Effector CD8-positive, alpha-beta T cell (primary cell): Measurements from ENCODE around the gene SGCA.

ENCODE experiments used
- DNase-seq: peaks from one replicate; lab custom pipeline; 2025; lab: John Stamatoyannopoulos, UW

Gene SGCA

DNA sequence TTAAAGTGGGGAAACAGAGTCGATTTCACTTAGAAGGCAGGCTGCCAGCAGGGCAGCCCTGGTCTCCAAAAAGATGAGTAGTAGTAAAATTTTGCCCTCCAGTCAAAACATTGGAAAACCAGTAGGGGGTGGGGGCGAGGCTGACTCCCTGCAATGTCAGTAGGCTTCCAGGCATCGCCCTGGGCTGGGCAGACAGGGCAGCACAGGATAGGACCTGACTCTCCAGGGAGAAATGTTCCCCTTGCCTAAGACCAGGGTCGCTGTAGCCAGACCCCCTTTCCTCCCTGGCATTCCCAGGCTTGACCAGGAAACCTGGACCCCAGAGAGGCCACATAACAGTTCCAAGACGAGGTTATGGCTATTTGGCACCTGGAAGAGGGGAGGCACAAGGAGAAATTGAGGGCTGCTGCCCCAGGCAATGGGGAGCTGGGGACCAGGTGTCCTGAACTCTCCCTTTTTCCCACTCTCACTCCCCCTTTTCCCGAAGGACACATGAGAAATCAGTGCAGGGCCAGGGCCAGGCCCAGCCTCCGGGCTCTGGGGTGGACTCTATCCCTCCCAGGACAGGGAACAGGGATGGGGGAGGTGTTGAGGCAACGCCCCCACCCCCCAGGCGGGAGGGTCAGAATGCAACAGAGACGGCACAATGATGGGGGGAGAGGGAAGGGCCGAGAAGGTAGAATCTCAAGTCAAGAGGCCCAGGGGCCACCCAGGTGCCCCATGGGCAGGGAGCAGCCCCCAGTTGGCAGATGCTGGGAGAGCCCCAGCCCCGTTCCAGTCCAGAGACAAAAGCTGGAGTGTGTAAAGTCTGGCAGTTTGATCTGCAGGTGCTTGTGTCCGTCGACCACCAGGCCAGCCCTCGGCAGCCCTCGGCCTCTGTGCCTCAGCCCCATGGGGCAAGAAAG is 31.3 kb upstream of the SGCA start:
- no peak for DNase-seq

DNA sequence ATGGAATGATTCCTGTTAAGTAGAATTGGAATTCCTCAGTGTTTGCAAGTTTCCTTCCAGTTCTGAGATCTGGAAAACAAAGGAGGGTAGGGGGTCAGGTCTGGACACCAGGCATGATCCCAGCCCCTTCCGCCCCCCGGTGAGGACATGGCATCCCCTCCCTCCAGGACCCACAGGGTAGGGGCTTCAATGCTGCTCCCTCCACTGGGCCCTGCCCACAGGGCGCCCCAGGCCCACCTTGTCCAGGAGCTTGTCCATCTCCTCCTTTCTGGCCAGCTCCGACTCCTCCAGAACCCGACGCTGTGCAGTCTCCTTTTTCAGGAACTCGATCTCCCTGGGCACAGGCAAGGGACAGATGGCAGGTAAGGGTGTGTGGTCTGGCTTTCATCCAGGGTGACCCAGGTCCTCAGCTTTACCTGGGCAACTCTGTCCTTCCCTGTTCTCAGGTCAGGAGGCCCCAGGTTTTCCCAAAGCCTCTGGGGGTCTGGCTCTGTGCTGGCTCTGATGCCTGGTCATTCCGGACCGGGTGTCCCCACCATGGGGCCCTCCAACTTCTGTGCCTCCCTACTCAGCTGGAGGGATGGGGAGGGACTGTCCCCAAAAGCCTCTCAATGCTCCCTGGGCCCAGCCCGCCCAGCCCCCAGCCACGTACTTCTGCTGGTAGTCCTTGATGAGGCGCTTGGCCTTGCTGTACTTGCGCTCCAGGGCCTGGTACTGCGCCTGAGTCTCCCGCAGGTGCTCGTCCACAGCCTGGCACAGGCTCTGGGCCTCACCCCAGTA is 30.3 kb upstream of the SGCA start:
- no peak for DNase-seq

DNA sequence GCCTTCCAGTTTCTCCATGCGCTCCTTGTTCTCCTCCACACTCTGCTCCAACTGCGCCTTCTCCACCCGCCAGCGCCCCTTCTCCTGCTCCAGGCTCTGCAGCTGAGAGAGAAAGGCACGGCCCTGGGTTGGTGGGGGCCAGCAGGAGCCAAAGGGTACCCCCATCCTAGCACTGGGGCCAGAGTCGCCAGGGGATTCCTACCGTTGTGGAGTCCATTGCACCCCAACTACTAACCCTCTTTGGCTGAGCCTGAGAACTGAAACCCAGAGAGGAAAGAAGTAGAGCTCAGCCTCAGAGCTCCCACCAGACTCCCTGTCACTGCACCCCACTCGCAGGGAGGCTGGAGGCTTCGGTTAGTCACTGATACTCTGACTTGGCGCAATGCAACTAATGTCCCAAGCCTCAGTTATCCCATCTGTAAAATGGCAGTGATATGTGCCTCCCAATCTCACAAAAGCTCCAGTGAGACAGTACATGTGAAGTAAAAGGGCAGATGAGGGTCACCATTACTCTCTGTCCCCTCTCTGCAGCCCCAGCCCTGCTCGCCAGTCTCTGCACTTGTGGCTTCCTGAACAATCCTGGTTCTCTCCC is 29.6 kb upstream of the SGCA start:
- DNase-seq = no peak

DNA sequence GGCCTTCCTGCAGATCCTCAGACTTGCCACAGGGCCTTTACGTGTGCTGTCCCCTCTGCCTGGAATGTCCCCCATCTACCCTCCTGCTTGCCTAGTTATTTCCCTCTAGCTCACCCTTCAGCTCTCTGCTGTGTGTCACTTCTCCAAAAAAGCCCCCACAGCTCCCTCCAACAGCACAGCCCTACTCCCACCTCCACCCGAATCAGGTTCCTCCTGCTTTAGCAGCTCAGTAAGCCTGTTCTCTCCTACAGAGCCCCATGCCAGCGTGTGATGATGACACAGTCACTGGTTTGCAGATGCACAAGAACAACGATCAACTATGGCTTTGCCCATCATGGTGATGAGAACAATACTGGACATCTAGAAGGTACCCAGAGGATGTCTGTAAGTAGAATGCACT is 28.8 kb upstream of the SGCA start:
- no peak for DNase-seq

DNA sequence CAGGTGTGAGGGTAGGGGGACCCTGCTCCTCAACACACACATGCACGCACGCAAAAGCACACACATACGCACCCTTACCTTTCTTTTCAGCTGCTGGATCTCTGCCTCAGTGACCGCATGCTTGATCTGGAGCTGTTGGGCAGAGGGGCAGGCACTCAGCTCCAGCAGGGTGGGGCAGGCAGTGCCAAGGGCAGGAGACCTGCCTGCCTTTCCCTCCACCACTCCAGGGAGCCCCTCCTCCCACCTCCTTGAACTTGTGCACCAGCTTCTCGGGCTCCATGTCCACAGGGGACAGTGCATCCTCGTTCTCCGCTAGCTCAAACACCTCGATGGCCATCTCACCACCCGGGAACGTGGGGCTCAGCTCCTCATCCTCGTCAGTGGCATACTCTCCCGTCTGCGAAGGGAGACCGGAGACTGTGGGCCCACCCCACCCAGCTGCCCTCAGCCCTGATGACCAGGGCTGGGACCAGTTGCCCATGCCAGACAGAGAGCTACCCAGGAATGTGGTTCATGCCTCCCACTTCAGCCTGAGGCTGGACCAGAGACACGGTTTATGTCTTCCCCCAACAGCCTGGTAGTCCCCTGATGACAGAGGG is 26.5 kb upstream of the SGCA start:
- no peak for DNase-seq

DNA sequence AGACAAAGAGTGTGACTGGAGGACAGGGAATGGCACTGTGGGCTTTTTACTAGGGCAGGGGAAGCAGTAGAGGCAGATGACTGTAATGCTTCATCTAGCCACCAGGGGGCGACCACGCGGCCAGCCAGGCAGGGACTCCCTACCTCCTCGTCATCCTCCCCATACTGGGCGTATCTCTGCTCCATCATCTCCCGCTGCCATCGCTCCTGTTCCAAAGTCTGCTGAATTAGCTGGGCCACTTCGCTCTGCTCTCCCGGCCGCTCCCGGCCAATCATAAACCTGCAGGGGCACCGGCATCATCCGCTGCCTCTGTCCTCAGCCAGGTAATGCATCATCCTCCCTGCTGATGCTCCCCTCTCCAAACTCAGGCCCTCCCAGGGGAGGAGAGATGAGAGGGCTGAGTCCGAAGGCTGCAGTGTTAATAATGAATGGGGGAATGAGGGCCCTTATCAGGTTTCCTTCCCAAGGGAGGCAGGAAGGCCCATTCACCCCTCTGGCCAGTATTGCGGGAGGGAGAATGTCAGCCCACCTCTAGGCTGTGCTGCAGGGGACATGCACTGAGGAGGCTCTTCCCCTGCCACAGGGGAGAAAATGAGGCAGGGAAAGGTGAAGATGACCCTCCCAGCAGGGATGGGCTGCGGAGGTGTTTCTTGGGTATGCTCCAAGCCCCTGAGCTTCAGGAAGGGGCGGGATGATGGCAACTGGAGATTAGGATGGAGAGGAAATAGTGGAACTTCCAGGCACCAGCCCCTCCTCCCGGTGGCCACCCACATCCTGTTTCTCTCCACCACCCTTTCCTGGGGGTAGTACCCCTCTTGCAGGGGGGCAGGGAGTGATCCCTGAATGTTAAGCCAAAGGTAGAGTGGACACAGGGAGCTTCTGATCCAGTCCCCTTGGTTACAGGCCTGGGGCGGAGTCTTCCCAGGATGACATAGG is 25.6 kb upstream of the SGCA start:
- peak; percentile 71 for DNase-seq

DNA sequence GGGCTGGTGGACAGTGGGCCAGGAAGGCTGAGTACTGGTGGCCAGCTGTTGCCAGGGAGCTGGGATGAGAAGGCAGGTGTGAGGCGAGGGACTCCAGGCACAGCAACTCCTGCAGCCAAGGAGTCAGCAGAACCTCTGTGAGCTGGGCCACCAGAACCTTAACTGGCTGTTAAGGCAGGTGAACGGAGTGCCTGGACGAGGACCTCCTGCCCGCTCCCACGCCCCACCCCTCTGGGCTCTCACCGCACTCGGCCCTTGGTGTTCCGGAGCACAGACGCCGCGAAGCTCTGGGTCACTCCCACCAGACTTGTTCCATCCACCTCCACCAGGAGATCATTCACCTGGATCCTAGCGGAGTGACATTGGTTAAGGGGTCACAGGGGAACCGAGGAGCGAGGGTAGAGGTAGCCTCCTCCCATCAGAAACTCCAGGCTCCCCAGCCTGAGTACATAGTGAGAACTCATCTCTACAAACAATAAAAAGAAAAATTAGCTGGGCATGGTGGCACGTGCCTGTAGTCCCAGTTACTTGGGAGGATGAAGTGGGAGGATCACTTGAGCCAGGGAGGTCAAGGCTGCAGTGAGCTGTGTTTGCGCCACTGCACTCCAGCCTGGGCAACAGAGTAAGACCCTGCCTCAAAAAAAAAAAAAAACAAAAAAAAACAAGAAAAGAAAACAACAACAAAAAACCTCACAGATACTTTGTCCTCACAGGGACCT is 24.6 kb upstream of the SGCA start:
- DNase-seq = no peak

DNA sequence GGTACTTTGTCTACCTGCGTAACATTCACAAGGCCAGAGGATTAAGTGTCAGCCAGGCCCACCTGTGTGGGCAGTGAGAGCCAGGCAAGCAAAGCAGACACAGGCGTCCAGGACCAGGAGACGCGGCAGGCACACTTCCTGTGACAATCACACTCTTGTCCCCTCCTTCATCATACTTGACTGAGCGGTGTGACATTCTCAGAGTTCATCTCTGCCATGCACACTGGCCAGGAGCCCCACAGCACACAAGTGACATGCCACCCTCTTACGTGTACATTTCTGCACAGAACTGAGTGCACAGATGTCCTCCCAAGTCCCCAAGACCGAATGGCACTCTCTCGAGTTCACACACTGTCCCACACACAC is 24.1 kb upstream of the SGCA start:
- DNase-seq = no peak

DNA sequence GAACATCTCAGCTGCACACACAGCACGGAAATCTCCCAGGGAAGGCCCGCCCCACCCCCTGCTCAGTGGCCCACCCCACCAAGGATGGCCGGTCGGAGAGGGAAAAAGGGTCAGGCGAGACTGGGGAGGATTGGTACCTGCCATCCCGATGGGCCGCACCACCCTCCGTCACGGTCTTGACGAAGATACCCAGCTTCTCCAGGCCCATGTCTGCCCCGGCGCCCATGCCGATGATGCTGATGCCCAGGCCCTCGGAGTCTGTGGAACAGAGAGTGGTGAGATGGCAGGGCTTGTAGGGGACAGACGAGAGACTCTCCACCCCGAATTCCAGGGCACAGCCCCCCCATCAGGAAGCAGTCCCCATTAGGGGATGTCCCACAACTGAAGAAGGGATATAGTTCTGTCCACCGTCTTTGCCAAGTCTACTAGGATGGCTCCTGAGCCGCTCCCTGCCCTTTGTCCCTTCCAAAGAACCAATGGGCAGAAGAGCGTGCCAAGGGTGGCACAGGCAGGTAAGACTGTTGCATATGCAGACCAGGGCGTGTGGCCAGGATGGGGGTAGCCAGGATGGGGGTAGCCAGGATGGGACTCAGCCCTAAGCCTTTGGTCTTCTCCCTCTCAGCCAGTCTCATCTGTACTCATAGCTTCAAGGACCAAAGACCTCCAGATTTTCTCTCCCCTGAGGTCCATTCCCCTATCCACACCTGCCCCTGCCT is 22.2 kb upstream of the SGCA start:
- no peak for DNase-seq

DNA sequence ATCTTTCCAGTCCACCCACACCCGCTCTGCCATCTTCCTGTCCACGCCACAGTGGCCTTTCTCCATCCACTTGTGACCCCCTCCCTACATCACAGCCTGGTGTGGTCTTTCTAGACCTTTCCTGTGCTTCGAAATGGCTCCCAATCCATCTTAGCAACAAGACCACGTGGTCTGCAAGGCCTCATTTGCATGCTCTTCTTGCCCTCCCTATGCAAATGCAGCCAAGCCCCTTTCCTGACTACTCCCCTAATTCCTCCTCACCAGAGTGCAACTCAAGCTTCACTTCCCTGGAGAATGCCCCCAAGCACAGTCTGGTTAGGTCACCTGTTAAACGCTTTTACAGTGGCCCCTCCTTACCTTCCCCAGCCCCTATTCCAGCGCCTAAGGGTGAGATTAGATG is 21.4 kb upstream of the SGCA start:
- DNase-seq = no peak

DNA sequence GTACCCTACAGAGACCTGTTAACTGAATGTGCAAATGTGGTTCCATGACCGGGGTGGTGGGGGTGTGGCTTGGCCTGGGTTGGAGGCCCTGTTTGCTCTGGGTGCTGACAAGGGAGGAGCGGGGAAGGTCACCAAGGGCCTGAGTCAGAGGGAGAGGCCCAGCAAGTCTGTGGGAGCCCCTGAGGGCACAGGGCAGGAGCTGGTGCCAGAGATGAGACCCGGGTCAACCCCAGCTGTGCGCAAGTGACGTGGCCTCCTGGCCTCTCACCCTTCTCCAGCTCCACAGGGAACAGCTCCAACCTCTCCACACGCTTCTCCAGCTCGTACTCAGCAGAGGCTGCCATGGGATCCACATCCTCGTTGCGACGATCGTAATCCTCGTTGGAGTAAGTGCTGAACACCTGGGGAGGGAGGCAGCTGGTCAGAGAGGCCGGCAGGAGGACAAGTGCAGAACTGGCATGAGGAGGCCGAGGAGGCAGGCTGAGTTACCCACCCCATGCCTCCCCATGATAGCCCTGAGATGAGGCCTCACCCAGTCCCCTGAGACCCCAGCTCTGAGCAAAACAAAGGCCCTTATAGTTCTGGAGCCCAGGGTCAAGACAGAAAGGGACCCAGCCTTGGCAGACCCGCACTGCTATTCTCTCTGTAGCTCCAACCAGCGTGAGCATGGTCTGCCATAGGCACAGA is 20.8 kb upstream of the SGCA start:
- DNase-seq = no peak

DNA sequence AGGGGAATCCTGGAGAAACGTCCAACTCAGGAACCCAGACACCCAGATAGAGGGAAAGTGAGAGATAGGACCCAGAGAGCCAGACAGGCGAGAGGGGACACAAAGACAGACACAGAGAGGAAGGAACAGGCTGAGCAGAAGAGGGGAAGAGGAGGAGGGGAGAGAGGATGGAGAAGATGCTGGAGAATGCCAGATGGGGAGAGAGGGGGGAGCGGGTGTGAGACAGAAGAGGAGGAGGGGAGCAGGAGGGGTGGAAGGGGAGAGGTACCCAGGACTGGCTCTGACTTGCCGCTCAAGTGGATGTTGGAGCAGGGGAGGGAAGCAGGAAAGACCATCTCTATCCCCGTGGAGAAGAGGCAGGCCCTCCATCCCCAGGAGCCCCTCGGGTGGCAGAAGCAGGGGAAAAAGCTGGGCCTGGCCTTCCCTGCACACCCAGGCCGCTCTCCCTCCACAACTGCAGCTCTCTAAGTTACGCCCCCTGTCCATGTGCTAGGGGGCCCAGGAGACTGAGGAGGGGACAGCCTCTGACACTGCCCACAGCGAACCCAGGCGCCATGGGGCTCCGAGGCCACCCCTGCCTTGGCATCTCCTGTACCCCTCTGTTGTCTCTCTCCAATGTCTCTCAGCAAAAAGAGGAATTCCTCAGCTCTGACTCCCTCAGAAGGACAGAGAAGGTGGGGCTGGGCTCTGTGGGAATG is 20.1 kb upstream of the SGCA start:
- DNase-seq = no peak

DNA sequence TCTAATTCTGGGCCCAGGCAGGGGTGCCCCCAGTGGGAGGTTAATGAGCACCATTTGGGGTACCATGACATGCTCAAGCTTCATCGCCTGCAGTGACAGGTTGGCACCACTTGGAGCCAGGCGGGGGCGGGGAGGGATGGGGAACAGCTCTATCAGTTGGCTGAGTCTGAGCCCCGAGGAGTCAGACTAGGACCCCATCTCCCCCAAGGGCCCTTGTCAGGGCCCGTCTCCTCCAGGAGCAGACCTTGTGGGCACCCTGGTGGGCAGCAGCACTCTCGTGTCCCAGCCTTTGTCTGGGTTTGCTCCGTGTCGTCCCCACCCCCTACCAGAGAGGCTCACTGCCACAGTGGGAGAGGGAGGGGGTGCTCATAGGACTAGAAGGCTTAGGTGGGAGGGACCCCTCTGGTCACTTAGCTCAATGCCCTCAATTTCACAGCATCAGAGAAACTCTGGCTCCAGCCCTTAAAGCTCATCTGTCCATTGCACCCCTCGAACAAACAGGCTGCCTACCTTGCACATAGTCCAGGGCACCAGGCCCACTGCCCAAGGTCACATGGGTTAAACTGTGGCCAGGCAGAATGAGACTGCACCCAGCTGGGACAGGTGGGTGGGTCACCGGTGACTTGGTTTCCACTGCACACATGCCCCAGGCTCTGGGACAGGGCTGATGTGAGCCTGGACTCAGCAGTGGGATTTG is 19.4 kb upstream of the SGCA start:
- no peak for DNase-seq

DNA sequence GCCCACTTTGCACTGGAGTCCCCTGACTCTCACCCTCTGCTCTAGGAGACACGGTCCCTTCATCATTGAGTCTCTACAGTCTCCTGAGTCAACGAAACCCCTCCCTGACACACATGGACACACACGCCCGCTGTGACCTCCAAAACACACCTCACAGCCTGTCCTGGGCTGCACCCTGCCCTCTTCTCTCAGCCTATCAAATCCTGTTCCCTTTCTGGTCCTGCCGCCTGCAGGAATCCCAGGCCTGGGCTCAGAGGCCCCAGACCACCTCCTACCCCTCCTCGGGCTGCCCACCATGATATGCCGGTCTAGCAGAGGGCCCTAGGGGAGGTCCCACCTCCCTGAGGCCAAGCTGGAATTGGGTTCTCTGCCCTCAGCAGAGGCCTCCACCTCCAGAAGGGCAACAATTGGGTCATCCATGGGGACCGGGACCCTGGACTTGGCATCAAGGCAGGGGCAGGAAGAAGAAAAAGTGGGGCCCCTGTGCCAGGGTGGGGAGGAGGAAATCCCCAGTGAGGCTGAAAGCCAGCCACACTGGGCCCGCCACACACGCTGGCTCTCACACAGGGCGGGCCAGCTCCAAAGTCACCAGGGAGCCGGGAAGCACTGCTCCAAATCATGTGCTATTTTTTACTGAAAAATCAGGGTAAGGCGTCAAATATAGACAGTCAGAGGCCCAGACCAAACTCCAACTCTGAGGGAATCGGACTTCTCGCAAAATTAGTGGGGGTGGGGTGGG is 18.7 kb upstream of the SGCA start:
- no peak for DNase-seq

DNA sequence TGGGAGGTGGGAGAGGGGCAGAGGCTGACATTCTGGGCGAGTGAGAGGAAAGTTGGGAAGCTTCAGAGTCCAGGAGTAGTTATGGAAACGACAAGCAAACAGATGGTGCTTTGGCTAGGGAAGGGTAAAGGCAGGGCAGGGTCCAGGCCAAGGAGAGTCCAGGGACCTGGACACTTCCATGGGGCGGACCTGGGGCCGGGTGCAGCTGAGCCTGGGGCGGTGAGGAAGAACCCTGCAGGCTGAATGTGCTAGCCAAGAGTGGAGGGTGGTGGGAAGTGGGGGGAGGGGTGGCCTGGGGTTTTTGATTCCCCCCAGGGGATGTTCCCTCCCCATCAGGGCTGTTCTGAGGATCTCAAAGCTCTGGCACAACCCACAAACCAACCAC is 18.0 kb upstream of the SGCA start:
- DNase-seq = no peak

DNA sequence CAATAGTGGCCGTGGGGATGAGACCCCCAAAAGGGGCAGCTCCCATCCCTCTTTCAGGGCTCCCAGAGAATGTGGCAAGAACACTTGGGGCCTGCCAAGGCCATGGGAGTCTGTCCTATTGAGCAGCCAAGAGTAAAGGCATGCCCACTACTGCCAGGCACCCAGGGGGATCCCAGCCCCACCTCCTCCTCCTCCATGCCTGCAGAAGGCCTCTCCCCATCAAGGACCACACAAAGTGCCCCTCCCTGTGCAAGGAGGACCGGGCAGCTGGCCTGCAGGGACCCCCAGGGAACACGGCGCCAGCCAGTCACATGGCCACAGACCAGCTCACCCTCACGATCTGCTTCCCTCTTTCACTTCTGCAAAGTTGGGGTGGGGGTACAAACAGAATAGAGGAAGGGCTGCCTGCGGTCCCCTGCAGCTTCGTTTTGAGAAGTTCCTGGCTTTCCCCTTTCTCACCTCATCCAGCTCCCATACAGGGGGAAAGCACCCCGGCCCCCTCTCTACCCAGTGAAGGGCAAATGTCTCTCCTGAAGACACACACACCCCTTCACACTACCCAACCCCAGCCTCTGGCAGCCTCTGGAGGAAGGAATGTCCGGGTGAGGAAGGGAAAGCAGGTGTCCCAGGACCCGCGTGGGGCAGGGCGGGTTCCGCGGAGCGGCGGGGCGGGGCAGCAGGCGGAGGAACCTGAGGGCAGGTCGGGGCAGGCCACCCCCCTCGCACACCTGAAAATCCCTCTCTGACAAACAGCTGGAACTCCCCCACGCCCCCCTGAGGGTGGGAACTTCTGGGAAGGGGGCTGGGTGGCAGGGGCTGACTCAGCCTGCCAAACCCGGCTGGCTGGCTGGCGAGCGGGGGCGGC is 17.3 kb upstream of the SGCA start:
- peak; percentile 69 for DNase-seq

DNA sequence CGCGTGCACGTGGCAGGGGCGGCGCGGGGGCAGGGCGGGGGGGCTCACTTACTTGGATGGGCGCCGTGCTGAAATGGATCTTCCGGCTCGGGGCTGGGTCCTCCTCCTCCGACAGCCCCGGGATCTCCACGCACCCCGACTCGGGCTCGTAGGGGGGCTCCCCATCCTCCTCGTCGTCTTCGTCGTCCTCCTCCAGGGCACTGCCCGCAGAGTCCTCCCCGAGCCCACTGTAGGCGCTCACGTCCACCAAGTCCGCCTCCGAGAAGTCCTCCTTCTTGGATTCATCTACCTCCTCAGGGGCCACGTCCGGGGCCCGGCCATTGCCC is 16.8 kb upstream of the SGCA start:
- no peak for DNase-seq
